ENCODE data around the gene SV2C. TPM values are rescaled to one million over a fixed set of nuclear protein-coding genes. Genes with fewer than 3 reads are reported as not detected.

Gene SV2C
- total RNA-seq, 1 experiment from 2014 or later: not detected

GRCh38 chr5:76379855-76380254 lies 296.7 kb downstream of the SV2C start:
- DNase-seq (ENCODE audit: low read depth in 1 of 2, low spot score in 2 of 2): no peak
- Histone ChIP-seq H3K4me1 (replicated peaks) (no peaks in the 10 kb centered on the region), H3K27ac (no peak overlapping the region), H3K27me3 (replicated peaks) (no peaks in the 10 kb centered on the region), H3K4me3 (no peak overlapping the region), H3K36me3 (no peaks in the 10 kb centered on the region), H3K9me3 (replicated peaks) (no peaks in the 10 kb centered on the region)

GRCh38 chr5:76380346-76381066 lies 297.3 kb downstream of the SV2C start:
- no peaks in the 10 kb centered on the region for H3K36me3 ChIP-seq
- no peak overlapping the region for H3K27ac ChIP-seq
- no peak for DNase-seq (ENCODE audit: low read depth in 1 of 2, low spot score in 2 of 2)
- H3K4me1 ChIP-seq (replicated peaks): no peaks in the 10 kb centered on the region
- H3K9me3 ChIP-seq (replicated peaks): no peaks in the 10 kb centered on the region
- H3K27me3 ChIP-seq (replicated peaks): no peaks in the 10 kb centered on the region
- no peak overlapping the region for H3K4me3 ChIP-seq

GRCh38 chr5:76383126-76383832 lies 300.1 kb downstream of the SV2C start:
- H3K36me3 ChIP-seq: no peaks in the 10 kb centered on the region
- no peaks in the 10 kb centered on the region for H3K9me3 ChIP-seq (replicated peaks)
- no peaks in the 10 kb centered on the region; the same call in 1 of the 2 replicates for H3K27me3 ChIP-seq (replicated peaks)
- H3K4me3 ChIP-seq: no peak overlapping the region
- no peak overlapping the region for H3K27ac ChIP-seq
- no peaks in the 10 kb centered on the region for H3K4me1 ChIP-seq (replicated peaks)
- no peak for DNase-seq (ENCODE audit: low read depth in 1 of 2, low spot score in 2 of 2)

- H3K27ac ChIP-seq: no peak overlapping the region
Measured at GRCh38 chr5:76384189-76384588, 301.0 kb downstream of the SV2C start.

GRCh38 chr5:76384705-76385104 lies 301.5 kb downstream of the SV2C start:
- H3K4me3 ChIP-seq: no peak overlapping the region
- H3K9me3 ChIP-seq (replicated peaks): no peaks in the 10 kb centered on the region
- DNase-seq (ENCODE audit: low read depth in 1 of 2, low spot score in 2 of 2): no peak
- H3K36me3 ChIP-seq: no peaks in the 10 kb centered on the region
- H3K4me1 ChIP-seq (replicated peaks): no peaks in the 10 kb centered on the region
- no peaks in the 10 kb centered on the region; the same call in 1 of the 2 replicates for H3K27me3 ChIP-seq (replicated peaks)
- no peak overlapping the region for H3K27ac ChIP-seq

More at GRCh38 chr5:76384189-76384588, 301.0 kb downstream of the SV2C start:
- Histone ChIP-seq H3K9me3 (replicated peaks) (no peaks in the 10 kb centered on the region), H3K27me3 (replicated peaks) (no peaks in the 10 kb centered on the region; the same call in 1 of the 2 replicates), H3K4me1 (replicated peaks) (no peaks in the 10 kb centered on the region), H3K36me3 (no peaks in the 10 kb centered on the region), H3K4me3 (no peak overlapping the region)
- DNase-seq (ENCODE audit: low read depth in 1 of 2, low spot score in 2 of 2): no peak

- no peaks in the 10 kb centered on the region for H3K36me3 ChIP-seq
- H3K27me3 ChIP-seq (replicated peaks): no peaks in the 10 kb centered on the region; the same call in 1 of the 2 replicates
- no peaks in the 10 kb centered on the region for H3K9me3 ChIP-seq (replicated peaks)
- H3K4me1 ChIP-seq (replicated peaks): no peaks in the 10 kb centered on the region
- no peak overlapping the region for H3K4me3 ChIP-seq
- H3K27ac ChIP-seq: no peak overlapping the region
- DNase-seq (ENCODE audit: low read depth in 1 of 2, low spot score in 2 of 2): no peak
Measured at GRCh38 chr5:76385540-76385939, 302.4 kb downstream of the SV2C start.

- Histone ChIP-seq H3K36me3 (no peaks in the 10 kb centered on the region), H3K4me3 (no peak overlapping the region), H3K4me1 (replicated peaks) (no peaks in the 10 kb centered on the region), H3K27ac (no peak overlapping the region), H3K27me3 (replicated peaks) (no peaks in the 10 kb centered on the region; the same call in 1 of the 2 replicates), H3K9me3 (replicated peaks) (no peaks in the 10 kb centered on the region)
- no peak for DNase-seq (ENCODE audit: low read depth in 1 of 2, low spot score in 2 of 2)
Measured at GRCh38 chr5:76386360-76386759, 303.2 kb downstream of the SV2C start.

- no peaks in the 10 kb centered on the region for H3K9me3 ChIP-seq (replicated peaks)
- no peak for DNase-seq (ENCODE audit: low read depth in 1 of 2, low spot score in 2 of 2)
- no peak overlapping the region for H3K27ac ChIP-seq
- H3K27me3 ChIP-seq (replicated peaks): no peaks in the 10 kb centered on the region; the same call in 1 of the 2 replicates
- no peaks in the 10 kb centered on the region for H3K4me1 ChIP-seq (replicated peaks)
- no peaks in the 10 kb centered on the region for H3K36me3 ChIP-seq
- no peak overlapping the region for H3K4me3 ChIP-seq
Measured at GRCh38 chr5:76388236-76388635, 305.1 kb downstream of the SV2C start.

- no peaks in the 10 kb centered on the region for H3K4me1 ChIP-seq (replicated peaks)
- no peak for DNase-seq (ENCODE audit: low read depth in 1 of 2, low spot score in 2 of 2)
- H3K27ac ChIP-seq: no peak overlapping the region
- no peaks in the 10 kb centered on the region for H3K9me3 ChIP-seq (replicated peaks)
- H3K4me3 ChIP-seq: no peak overlapping the region
- no peaks in the 10 kb centered on the region; the same call in 1 of the 2 replicates for H3K27me3 ChIP-seq (replicated peaks)
- H3K36me3 ChIP-seq: no peaks in the 10 kb centered on the region
Measured at GRCh38 chr5:76388791-76389512, 305.8 kb downstream of the SV2C start.

GRCh38 chr5:76389513-76390154 lies 306.5 kb downstream of the SV2C start:
- no peak overlapping the region for H3K27ac ChIP-seq
- no peak overlapping the region for H3K4me3 ChIP-seq
- DNase-seq (ENCODE audit: low read depth in 1 of 2, low spot score in 2 of 2): no peak
- no peaks in the 10 kb centered on the region; the same call in 1 of the 2 replicates for H3K27me3 ChIP-seq (replicated peaks)
- H3K9me3 ChIP-seq (replicated peaks): no peaks in the 10 kb centered on the region
- H3K4me1 ChIP-seq (replicated peaks): no peaks in the 10 kb centered on the region
- no peaks in the 10 kb centered on the region for H3K36me3 ChIP-seq

- Histone ChIP-seq H3K36me3 (no peaks in the 10 kb centered on the region), H3K27ac (no peak overlapping the region), H3K4me1 (replicated peaks) (no peaks in the 10 kb centered on the region), H3K27me3 (replicated peaks) (no peaks in the 10 kb centered on the region; the same call in 1 of the 2 replicates), H3K9me3 (replicated peaks) (no peaks in the 10 kb centered on the region), H3K4me3 (no peak overlapping the region)
- no peak for DNase-seq (ENCODE audit: low read depth in 1 of 2, low spot score in 2 of 2)
Measured at GRCh38 chr5:76391014-76391413, 307.8 kb downstream of the SV2C start.

- no peaks in the 10 kb centered on the region for H3K4me1 ChIP-seq (replicated peaks)
- no peak for DNase-seq (ENCODE audit: low read depth in 1 of 2, low spot score in 2 of 2)
- H3K27me3 ChIP-seq (replicated peaks): no peaks in the 10 kb centered on the region; the same call in none of the 2 replicates
- no peak overlapping the region for H3K4me3 ChIP-seq
- H3K27ac ChIP-seq: no peak overlapping the region
- no peaks in the 10 kb centered on the region for H3K36me3 ChIP-seq
- no peaks in the 10 kb centered on the region for H3K9me3 ChIP-seq (replicated peaks)
Measured at GRCh38 chr5:76393035-76393680, 310.0 kb downstream of the SV2C start.

- Histone ChIP-seq H3K27me3 (replicated peaks) (peaks cover 37% of the 10 kb centered on the region), H3K36me3 (no peaks in the 10 kb centered on the region), H3K27ac (no peak overlapping the region), H3K4me3 (no peak overlapping the region), H3K9me3 (replicated peaks) (no peaks in the 10 kb centered on the region), H3K4me1 (replicated peaks) (no peaks in the 10 kb centered on the region)
- no peak for DNase-seq (ENCODE audit: low read depth in 1 of 2, low spot score in 2 of 2)
Measured at GRCh38 chr5:76397200-76397599, 314.0 kb downstream of the SV2C start.

Data from SJSA1 (cell line).